Neutrophil (primary cell): ENCODE data around the gene PRKCE.

ENCODE experiments used
- H3K27ac ChIP-seq: fragments of 200-600 bp; sonication (generic); 2 replicates; pipeline ENCODE4 v1.5.1; 2016; ENCODE audit warnings: mild to moderate bottlenecking, moderate library complexity
- H3K27me3 ChIP-seq: fragments of 200-600 bp; sonication (generic); 2 replicates; pipeline ENCODE4 v1.6.0; 2016; ENCODE audit warnings: mild to moderate bottlenecking
- H3K36me3 ChIP-seq: fragments of 200-600 bp; sonication (generic); 2 replicates; pipeline ENCODE4 v1.5.1; 2017
- H3K4me1 ChIP-seq, 2 experiments: fragments of 200-600 bp in 1 of 2; sonication (generic) in 1 of 2; 1 replicate in 1 of 2; 2 replicates in 1 of 2; pipeline versions ENCODE4 v1.5.1 to v1.6.1; 2013 to 2016; ENCODE audit warnings: low read depth in 1 of 2, low read length in 1 of 2, mild to moderate bottlenecking in 1 of 2, moderate library complexity in 1 of 2; ENCODE audit not compliant: control insufficient read depth in 1 of 2, insufficient read depth in 1 of 2
- H3K4me3 ChIP-seq, 2 experiments: fragments of 200-600 bp in 1 of 2; sonication (generic) in 1 of 2; 1 replicate in 1 of 2; 2 replicates in 1 of 2; pipeline ENCODE4 v1.5.1; 2013 to 2016; ENCODE audit warnings: low read depth in 1 of 2, low read length in 1 of 2, mild to moderate bottlenecking in 1 of 2, moderate library complexity in 1 of 2
- H3K9me3 ChIP-seq: fragments of 200-600 bp; sonication (generic); 2 replicates; pipeline ENCODE4 v1.5.1; 2016
- CTCF ChIP-seq: fragments of 200-600 bp; sonication (generic); IDR thresholded peaks from 2 replicates; pipeline ENCODE4 v1.5.1; 2016; ENCODE audit warnings: antibody characterized with exemption

The PRKCE gene

GRCh38 chr2:46097714-46098480 lies 446.4 kb downstream of the PRKCE start:
- H3K27me3 ChIP-seq: no peaks in the 10 kb centered on the region
- H3K27ac ChIP-seq: no peak overlapping the region
- H3K36me3 ChIP-seq: no peaks in the 10 kb centered on the region
- no peak for TF ChIP-seq CTCF
- H3K4me1 ChIP-seq: no peaks in the 10 kb centered on the region
- no peaks in the 10 kb centered on the region for H3K9me3 ChIP-seq
- no peak overlapping the region for H3K4me3 ChIP-seq

- TF ChIP-seq CTCF: no peak
- Histone ChIP-seq H3K9me3 (no peaks in the 10 kb centered on the region), H3K4me1 (no peaks in the 10 kb centered on the region), H3K27me3 (no peaks in the 10 kb centered on the region), H3K4me3 (no peak overlapping the region), H3K36me3 (no peaks in the 10 kb centered on the region), H3K27ac (no peak overlapping the region)
Observed at GRCh38 chr2:46098621-46099062, 447.2 kb downstream of the PRKCE start.

- TF ChIP-seq CTCF: no peak
- H3K9me3 ChIP-seq: no peaks in the 10 kb centered on the region
Observed at GRCh38 chr2:46101557-46102220, 450.2 kb downstream of the PRKCE start.

GRCh38 chr2:46106690-46107089 lies 455.2 kb downstream of the PRKCE start:
- no peaks in the 10 kb centered on the region for H3K9me3 ChIP-seq
- no peaks in the 10 kb centered on the region for H3K4me1 ChIP-seq
- no peaks in the 10 kb centered on the region for H3K36me3 ChIP-seq
- no peaks in the 10 kb centered on the region for H3K27me3 ChIP-seq
- no peak for TF ChIP-seq CTCF
- H3K4me3 ChIP-seq: no peak overlapping the region
- H3K27ac ChIP-seq: no peak overlapping the region

More at GRCh38 chr2:46101557-46102220, 450.2 kb downstream of the PRKCE start:
- Histone ChIP-seq H3K27me3 (no peaks in the 10 kb centered on the region), H3K4me3 (no peak overlapping the region), H3K27ac (no peak overlapping the region), H3K36me3 (no peaks in the 10 kb centered on the region), H3K4me1 (no peaks in the 10 kb centered on the region)

- H3K27ac ChIP-seq: no peak overlapping the region
- no peaks in the 10 kb centered on the region for H3K36me3 ChIP-seq
- no peaks in the 10 kb centered on the region for H3K27me3 ChIP-seq
- H3K4me3 ChIP-seq: no peak overlapping the region
- TF ChIP-seq CTCF: no peak
- H3K4me1 ChIP-seq: peaks cover 15 to 22% of the 10 kb centered on the region in 2 experiments
- no peaks in the 10 kb centered on the region for H3K9me3 ChIP-seq
Observed at GRCh38 chr2:46114996-46115395, 463.5 kb downstream of the PRKCE start.
